ENCODE measurements around the gene ANTXRL.

Gene ANTXRL

GRCh38 chr10:46308666-46309450, 22.1 kb downstream of the ANTXRL start:
- no peak overlapping the region for H3K9ac ChIP-seq (ENCODE audit: low read depth, low read length)
- no peaks in the 10 kb centered on the region for H3K4me1 ChIP-seq (ENCODE audit: insufficient read depth, low read length)
- no peak for DNase-seq
- ATAC-seq (ENCODE audit: insufficient read depth, low read depth), result no peak
- H2AFZ ChIP-seq (ENCODE audit: low read depth, low read length), result no peak overlapping the region
- H3K9me3 ChIP-seq (ENCODE audit: insufficient read depth, low read length, severe bottlenecking), result no peaks in the 10 kb centered on the region
- H3K79me2 ChIP-seq (ENCODE audit: insufficient read depth, low read length), result no peaks in the 10 kb centered on the region
- H3K27me3 ChIP-seq (ENCODE audit: insufficient read depth, low read length, poor library complexity), result peaks cover 3% of the 10 kb centered on the region
- no peak overlapping the region for H3K4me2 ChIP-seq (ENCODE audit: insufficient read depth, low read length)
- H4K20me1 ChIP-seq (ENCODE audit: insufficient read depth, low read length), result no peaks in the 10 kb centered on the region; the same call in 1 of the 2 replicates
- no peak overlapping the region for H3K4me3 ChIP-seq (ENCODE audit: low read depth in 1 of 2, low read length in 2 of 2)
- H3K27ac ChIP-seq (ENCODE audit: low read length), result no peak overlapping the region
- H3K36me3 ChIP-seq (ENCODE audit: insufficient read depth, low read length), result no peaks in the 10 kb centered on the region
- no peak for TF ChIP-seq EZH2 (IDR thresholded peaks at IDR 0.05; ENCODE audit: borderline replicate concordance, low read depth, low read length, severe bottlenecking)
- TF ChIP-seq, protein P1, sequence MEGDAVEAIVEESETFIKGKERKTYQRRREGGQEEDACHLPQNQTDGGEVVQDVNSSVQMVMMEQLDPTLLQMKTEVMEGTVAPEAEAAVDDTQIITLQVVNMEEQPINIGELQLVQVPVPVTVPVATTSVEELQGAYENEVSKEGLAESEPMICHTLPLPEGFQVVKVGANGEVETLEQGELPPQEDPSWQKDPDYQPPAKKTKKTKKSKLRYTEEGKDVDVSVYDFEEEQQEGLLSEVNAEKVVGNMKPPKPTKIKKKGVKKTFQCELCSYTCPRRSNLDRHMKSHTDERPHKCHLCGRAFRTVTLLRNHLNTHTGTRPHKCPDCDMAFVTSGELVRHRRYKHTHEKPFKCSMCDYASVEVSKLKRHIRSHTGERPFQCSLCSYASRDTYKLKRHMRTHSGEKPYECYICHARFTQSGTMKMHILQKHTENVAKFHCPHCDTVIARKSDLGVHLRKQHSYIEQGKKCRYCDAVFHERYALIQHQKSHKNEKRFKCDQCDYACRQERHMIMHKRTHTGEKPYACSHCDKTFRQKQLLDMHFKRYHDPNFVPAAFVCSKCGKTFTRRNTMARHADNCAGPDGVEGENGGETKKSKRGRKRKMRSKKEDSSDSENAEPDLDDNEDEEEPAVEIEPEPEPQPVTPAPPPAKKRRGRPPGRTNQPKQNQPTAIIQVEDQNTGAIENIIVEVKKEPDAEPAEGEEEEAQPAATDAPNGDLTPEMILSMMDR (IDR thresholded peaks at IDR 0.05; ENCODE audit: borderline replicate concordance, extremely low read depth, low read length, poor library complexity, severe bottlenecking), result no peak

DNA sequence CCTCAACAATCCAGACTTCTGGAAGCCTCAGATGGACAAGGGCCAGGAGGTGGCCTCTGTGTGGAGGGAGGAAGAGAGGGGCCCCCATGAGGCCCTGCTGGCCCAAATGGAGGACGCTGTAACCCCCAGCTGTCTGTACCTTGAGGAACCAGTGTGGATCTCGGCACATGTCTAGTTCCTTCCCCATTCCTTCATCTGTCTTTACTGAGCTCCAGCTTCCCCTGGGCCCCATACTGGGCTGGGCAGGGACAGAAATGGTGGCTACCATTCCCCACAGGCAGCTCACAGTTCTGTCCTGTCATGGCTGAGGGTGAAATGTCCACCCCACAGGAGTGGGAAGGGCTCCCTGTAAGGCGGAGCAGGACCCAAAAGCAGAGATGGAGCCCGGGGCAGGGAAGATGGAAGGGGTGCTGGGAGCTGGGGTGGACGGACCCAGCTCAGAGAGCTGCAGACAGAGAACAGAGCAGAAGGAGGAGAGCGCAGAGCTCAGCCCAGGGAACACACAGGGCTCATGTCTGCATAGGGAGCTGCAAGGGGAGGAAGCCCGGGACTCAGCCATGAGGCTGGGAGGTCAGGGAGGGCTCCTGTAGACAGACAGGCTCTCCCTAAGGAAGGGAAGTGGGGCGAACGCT, 22.8 kb downstream of the ANTXRL start:
- Histone ChIP-seq H3K4me1 (ENCODE audit: insufficient read depth, low read length) (no peaks in the 10 kb centered on the region), H3K27me3 (ENCODE audit: insufficient read depth, low read length, poor library complexity) (peaks cover 3% of the 10 kb centered on the region), H4K20me1 (ENCODE audit: insufficient read depth, low read length) (no peaks in the 10 kb centered on the region; the same call in 1 of the 2 replicates), H3K9ac (ENCODE audit: low read depth, low read length) (no peak overlapping the region), H3K4me2 (ENCODE audit: insufficient read depth, low read length) (no peak overlapping the region), H3K4me3 (ENCODE audit: low read depth in 1 of 2, low read length in 2 of 2) (no peak overlapping the region), H3K9me3 (ENCODE audit: insufficient read depth, low read length, severe bottlenecking) (no peaks in the 10 kb centered on the region), H3K79me2 (ENCODE audit: insufficient read depth, low read length) (no peaks in the 10 kb centered on the region), H3K36me3 (ENCODE audit: insufficient read depth, low read length) (no peaks in the 10 kb centered on the region), H3K27ac (ENCODE audit: low read length) (no peak overlapping the region), H2AFZ (ENCODE audit: low read depth, low read length) (no peak overlapping the region)
- TF ChIP-seq, protein P1 (IDR thresholded peaks at IDR 0.05; ENCODE audit: borderline replicate concordance, extremely low read depth, low read length, poor library complexity, severe bottlenecking), result no peak
- TF ChIP-seq EZH2 (IDR thresholded peaks at IDR 0.05; ENCODE audit: borderline replicate concordance, low read depth, low read length, severe bottlenecking), result no peak
- DNase-seq (no peak), ATAC-seq (ENCODE audit: insufficient read depth, low read depth) (no peak)

DNA sequence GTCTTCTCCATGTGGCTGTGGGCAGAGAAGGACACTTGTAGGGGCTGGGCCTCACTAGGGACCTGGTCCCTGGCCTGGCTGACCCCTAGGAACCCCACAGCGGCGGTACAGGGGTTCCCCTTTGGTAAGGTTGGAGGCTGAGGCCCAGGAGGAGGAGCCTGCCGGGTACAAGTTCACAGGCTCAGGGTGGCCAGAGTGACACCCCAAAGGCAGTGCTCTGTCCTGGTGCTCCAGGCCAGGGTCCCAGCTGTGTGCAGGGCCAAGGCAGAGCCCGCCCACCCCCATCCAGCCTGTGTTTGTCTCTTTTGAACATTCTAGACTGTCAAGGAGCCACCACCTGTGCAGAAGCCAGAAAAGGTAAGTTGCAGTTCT, 23.3 kb downstream of the ANTXRL start:
- Histone ChIP-seq H3K27ac (ENCODE audit: low read length) (no peak overlapping the region), H3K27me3 (ENCODE audit: insufficient read depth, low read length, poor library complexity) (peaks cover 3% of the 10 kb centered on the region), H3K4me2 (ENCODE audit: insufficient read depth, low read length) (no peak overlapping the region), H3K79me2 (ENCODE audit: insufficient read depth, low read length) (no peaks in the 10 kb centered on the region), H3K36me3 (ENCODE audit: insufficient read depth, low read length) (no peaks in the 10 kb centered on the region), H4K20me1 (ENCODE audit: insufficient read depth, low read length) (no peaks in the 10 kb centered on the region; the same call in 1 of the 2 replicates), H3K9me3 (ENCODE audit: insufficient read depth, low read length, severe bottlenecking) (no peaks in the 10 kb centered on the region), H3K4me3 (ENCODE audit: low read depth in 1 of 2, low read length in 2 of 2) (no peak overlapping the region), H3K4me1 (ENCODE audit: insufficient read depth, low read length) (no peaks in the 10 kb centered on the region), H3K9ac (ENCODE audit: low read depth, low read length) (no peak overlapping the region), H2AFZ (ENCODE audit: low read depth, low read length) (no peak overlapping the region)
- no peak for DNase-seq
- ATAC-seq (ENCODE audit: insufficient read depth, low read depth), result no peak
- TF ChIP-seq, protein P1 (IDR thresholded peaks at IDR 0.05; ENCODE audit: borderline replicate concordance, extremely low read depth, low read length, poor library complexity, severe bottlenecking), result no peak
- TF ChIP-seq EZH2 (IDR thresholded peaks at IDR 0.05; ENCODE audit: borderline replicate concordance, low read depth, low read length, severe bottlenecking), result no peak
